Measurements from ENCODE around the gene CPT1B.
A peak's percentile ranks its signal among the peaks of the same experiment; 100 is the strongest.
"Not testable (repeated sequence)": the region's sequence is repeated elsewhere in the genome, so short reads cannot be mapped to it uniquely, and the experiment has no call there.

CPT1B gene

GRCh38 chr22:50544078-50544745 is 34.0 kb downstream of the CPT1B start:
- peak; percentile 93 for DNase-seq

GRCh38 chr22:50542416-50542927 is 35.8 kb downstream of the CPT1B start:
- DNase-seq, result peak; percentile 77

GRCh38 chr22:50541667-50542026 is 36.6 kb downstream of the CPT1B start:
- DNase-seq, result not testable (repeated sequence)

- DNase-seq, result no peak
Measured at GRCh38 chr22:50540381-50540780, 37.8 kb downstream of the CPT1B start.

GRCh38 chr22:50537765-50538164 is 40.5 kb downstream of the CPT1B start:
- DNase-seq, result no peak

GRCh38 chr22:50536226-50536625 is 42.0 kb downstream of the CPT1B start:
- no peak for DNase-seq

- DNase-seq, result no peak
Measured at GRCh38 chr22:50535113-50535512, 43.1 kb downstream of the CPT1B start.

- DNase-seq, result not testable (repeated sequence)
Measured at GRCh38 chr22:50533856-50534711, 44.1 kb downstream of the CPT1B start.

GRCh38 chr22:50532824-50533796 is 45.1 kb downstream of the CPT1B start:
- no peak for DNase-seq

- DNase-seq, result peak; percentile 67
Measured at GRCh38 chr22:50531962-50532674, 46.1 kb downstream of the CPT1B start.

GRCh38 chr22:50531546-50531961 is 46.7 kb downstream of the CPT1B start:
- DNase-seq, result peak; percentile 88

- peak; percentile 91 for DNase-seq
Measured at GRCh38 chr22:50530877-50531545, 47.2 kb downstream of the CPT1B start.

GRCh38 chr22:50530580-50530876 is 47.7 kb downstream of the CPT1B start:
- DNase-seq, result no peak

GRCh38 chr22:50529897-50530579 is 48.2 kb downstream of the CPT1B start, which contains the start of gene TYMP:
TSS of gene TYMP (minus strand) at chr22:50530012. CDS start at chr22:50529709, 303 bp downstream.
- peak; percentile 88 for DNase-seq

- DNase-seq, result peak; percentile 62
Measured at GRCh38 chr22:50529416-50529896, 48.8 kb downstream of the CPT1B start.

- DNase-seq, result no peak
Measured at GRCh38 chr22:50528682-50529415, 49.4 kb downstream of the CPT1B start.

GRCh38 chr22:50527921-50528681 is 50.1 kb downstream of the CPT1B start:
- no peak for DNase-seq

GRCh38 chr22:50526834-50527801 is 51.1 kb downstream of the CPT1B start:
- peak; percentile 76 for DNase-seq
